Breast epithelium (tissue), 3 donors: ENCODE data around the gene MAB21L2.

ENCODE experiments used
- POLR2A ChIP-seq: fragments of 450-650 bp; IDR thresholded peaks from one replicate; pipeline ENCODE4 v1.6.1; 2016; ENCODE audit warnings: antibody characterized with exemption, mild to moderate bottlenecking, moderate library complexity
- TF ChIP-seq, protein P1 (sequence below), 3 donors: fragments of 450-650 bp; IDR thresholded peaks; one replicate each; pipeline ENCODE4 v1.5.1; 2016 to 2017; ENCODE audit warnings: antibody characterized with exemption in 3 of 3, mild to moderate bottlenecking in 3 of 3, moderate library complexity in 3 of 3

DNA sequence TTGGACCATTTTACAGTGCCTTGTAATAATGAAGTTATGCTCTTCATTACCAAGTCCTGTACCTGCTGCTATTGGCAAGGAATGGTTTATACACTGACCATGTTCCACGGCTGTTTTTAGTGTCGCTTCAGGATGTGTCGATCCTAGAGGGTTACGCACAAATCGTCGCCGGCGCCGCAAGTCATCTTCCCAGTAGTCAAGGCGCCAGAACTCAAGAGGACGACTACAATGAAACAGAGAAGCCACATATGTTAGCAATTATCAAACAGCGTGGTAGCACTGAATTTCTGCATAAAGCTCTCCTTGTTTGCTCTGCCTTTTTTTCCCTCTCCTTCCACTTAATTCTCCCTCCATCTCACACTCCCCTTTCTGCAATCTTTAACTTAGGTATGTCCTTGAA lies 17.0 kb downstream of the MAB21L2 start:
- TF ChIP-seq, protein P1, sequence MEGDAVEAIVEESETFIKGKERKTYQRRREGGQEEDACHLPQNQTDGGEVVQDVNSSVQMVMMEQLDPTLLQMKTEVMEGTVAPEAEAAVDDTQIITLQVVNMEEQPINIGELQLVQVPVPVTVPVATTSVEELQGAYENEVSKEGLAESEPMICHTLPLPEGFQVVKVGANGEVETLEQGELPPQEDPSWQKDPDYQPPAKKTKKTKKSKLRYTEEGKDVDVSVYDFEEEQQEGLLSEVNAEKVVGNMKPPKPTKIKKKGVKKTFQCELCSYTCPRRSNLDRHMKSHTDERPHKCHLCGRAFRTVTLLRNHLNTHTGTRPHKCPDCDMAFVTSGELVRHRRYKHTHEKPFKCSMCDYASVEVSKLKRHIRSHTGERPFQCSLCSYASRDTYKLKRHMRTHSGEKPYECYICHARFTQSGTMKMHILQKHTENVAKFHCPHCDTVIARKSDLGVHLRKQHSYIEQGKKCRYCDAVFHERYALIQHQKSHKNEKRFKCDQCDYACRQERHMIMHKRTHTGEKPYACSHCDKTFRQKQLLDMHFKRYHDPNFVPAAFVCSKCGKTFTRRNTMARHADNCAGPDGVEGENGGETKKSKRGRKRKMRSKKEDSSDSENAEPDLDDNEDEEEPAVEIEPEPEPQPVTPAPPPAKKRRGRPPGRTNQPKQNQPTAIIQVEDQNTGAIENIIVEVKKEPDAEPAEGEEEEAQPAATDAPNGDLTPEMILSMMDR (IDR thresholded peaks at IDR 0.05), result no peak
- TF ChIP-seq POLR2A, result no peak
